ENCODE measurements around the gene TAX1BP1.

DNA sequence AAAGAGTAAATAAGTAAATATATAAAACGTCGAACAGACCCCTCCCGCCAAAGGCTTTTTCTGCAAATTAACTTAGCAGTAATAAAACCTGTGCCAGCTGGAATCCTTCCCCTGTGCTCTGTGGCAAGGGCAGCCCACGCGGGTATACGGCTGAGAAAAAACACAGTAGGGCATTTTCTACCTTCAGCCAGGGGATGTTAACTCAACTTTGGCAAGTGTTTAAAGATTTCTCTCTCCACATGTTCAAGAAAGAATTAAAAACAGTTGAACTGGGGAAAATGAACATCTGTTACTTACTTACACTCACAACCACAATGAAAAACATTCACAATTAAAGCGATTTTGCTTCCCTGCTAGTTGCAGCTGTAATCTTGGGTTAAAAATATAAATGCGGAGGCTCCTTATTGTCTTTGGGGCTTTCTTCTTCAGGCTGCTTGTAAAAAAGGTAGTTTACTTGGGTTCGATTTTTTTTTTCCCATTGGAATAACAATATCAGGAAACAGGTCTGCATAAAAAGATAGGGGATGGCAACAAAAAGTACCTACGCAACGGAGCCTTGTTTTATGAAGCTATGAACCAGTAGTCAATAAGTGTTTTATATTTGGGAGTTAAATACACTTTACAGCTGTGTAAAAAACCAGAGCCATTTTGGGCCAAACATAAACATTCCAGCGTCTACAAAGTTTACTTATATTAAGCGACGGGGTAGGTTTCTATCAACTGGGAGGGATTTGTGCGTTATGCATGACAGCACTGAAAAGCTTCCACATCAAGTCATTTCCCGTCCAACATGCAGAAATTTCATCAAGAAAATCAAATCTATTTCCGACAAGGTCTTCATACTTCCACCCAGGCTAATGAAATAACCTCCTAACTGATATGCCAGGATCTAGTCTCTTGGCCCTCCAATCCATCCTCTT is 132.7 kb downstream of the TAX1BP1 start:
- TF ChIP-seq, protein P1, sequence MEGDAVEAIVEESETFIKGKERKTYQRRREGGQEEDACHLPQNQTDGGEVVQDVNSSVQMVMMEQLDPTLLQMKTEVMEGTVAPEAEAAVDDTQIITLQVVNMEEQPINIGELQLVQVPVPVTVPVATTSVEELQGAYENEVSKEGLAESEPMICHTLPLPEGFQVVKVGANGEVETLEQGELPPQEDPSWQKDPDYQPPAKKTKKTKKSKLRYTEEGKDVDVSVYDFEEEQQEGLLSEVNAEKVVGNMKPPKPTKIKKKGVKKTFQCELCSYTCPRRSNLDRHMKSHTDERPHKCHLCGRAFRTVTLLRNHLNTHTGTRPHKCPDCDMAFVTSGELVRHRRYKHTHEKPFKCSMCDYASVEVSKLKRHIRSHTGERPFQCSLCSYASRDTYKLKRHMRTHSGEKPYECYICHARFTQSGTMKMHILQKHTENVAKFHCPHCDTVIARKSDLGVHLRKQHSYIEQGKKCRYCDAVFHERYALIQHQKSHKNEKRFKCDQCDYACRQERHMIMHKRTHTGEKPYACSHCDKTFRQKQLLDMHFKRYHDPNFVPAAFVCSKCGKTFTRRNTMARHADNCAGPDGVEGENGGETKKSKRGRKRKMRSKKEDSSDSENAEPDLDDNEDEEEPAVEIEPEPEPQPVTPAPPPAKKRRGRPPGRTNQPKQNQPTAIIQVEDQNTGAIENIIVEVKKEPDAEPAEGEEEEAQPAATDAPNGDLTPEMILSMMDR (IDR thresholded peaks at IDR 0.05), result no peak
- TF ChIP-seq POLR2AphosphoS5 (IDR thresholded peaks at IDR 0.05) (no peak), POLR2A (IDR thresholded peaks at IDR 0.05) (no peak), EP300 (IDR thresholded peaks at IDR 0.05) (no peak)
